HCT116 (cell line): Measurements from ENCODE around the gene DCLRE1A. TPM values are rescaled to one million over a fixed set of nuclear protein-coding genes. Genes with fewer than 3 reads are reported as not detected.

Experiments used
- ATAC-seq: fragments of 200-7000 bp; cut with Tn5 transposase; 2 replicates; pipeline ENCODE4 v1.9.1; 2020; ENCODE audit warnings: mild to moderate bottlenecking, moderate library complexity
- BruUV-seq: library from RNA; stranded (reverse); fragments of 400-500 nt; replicated peaks from 2 replicates; lab custom pipeline; 2021; lab: Mats Ljungman, UMichigan
- CTCF ChIA-PET: fragments of 300-600 bp; sonication (Branson Sonifier 250); formaldehyde crosslinking; loops from one replicate; lab custom pipeline; 2021; ENCODE audit warnings: antibody characterized with exemption; lab: Charles Lee
- POLR2A ChIA-PET: fragments of 300-600, 350-600 bp; sonication (Branson Sonifier 250); formaldehyde crosslinking; loops from one replicate; lab custom pipeline; 2021; ENCODE audit warnings: antibody characterized with exemption; lab: Charles Lee
- RAD21 ChIA-PET, 2 experiments: fragments of 300-600 bp; sonication (Branson Sonifier 250); formaldehyde crosslinking; loops; one replicate each; lab custom pipeline; 2023; ENCODE audit warnings: low total read pairs in 2 of 2; ENCODE audit not compliant: uncharacterized antibody in 2 of 2, unreplicated experiment in 2 of 2, low non-redundant PET in 1 of 2; lab: Charles Lee
- DNase-seq: peaks from one replicate; pipeline ENCODE4 v3.0.0-alpha.2; 2010; ENCODE audit warnings: low read depth, low spot score
- H2AFZ ChIP-seq: fragments of 200-600 bp; shearing (Covaris generic), sonication (generic); 2 replicates; pipeline ENCODE4 v1.6.1; 2017; ENCODE audit warnings: low read depth, mixed run types, mixed read lengths, antibody characterized with exemption, low read length; ENCODE audit not compliant: poor library complexity, severe bottlenecking
- H3K27ac ChIP-seq: 2 replicates; pipeline ENCODE4 v1.5.1; 2012; ENCODE audit warnings: low read depth, low read length
- H3K27me3 ChIP-seq: fragments of 200-600 bp; sonication (generic); 2 replicates; pipeline ENCODE4 v1.6.1; 2016; ENCODE audit warnings: mixed run types, low read length, mixed read lengths; ENCODE audit not compliant: insufficient read depth
- H3K36me3 ChIP-seq, 2 experiments: fragments of 200-500 bp in 1 of 2; fragments of 200-600 bp in 1 of 2; sonication (Bioruptor generic) in 1 of 2; sonication (generic) in 1 of 2; 2 replicates each; pipeline versions ENCODE4 v1.5.1 to v1.6.1; 2014 to 2016; ENCODE audit warnings: low read length in 2 of 2, inconsistent platforms in 1 of 2, mixed read lengths in 1 of 2, mixed run types in 1 of 2; ENCODE audit not compliant: insufficient read depth in 2 of 2, control insufficient read depth in 1 of 2
- H3K4me1 ChIP-seq, 2 experiments: fragments of 200-600 bp in 1 of 2; sonication (generic) in 1 of 2; 2 replicates each; pipeline versions ENCODE4 v1.5.1 to v1.6.1; 2012 to 2017; ENCODE audit warnings: low read length in 2 of 2, inconsistent platforms in 1 of 2, mild to moderate bottlenecking in 1 of 2, mixed read lengths in 1 of 2, mixed run types in 1 of 2, moderate library complexity in 1 of 2; ENCODE audit not compliant: insufficient read depth in 2 of 2, control insufficient read depth in 1 of 2
- H3K4me2 ChIP-seq: fragments of 200-600 bp; sonication (generic); 2 replicates; pipeline ENCODE4 v1.6.1; 2017; ENCODE audit warnings: mixed run types, low read length, mixed read lengths
- H3K4me3 ChIP-seq, 2 experiments: fragments of 200-600 bp in 1 of 2; sonication (generic) in 1 of 2; replicated peaks in 1 of 2; 2 replicates each; pipeline ENCODE4 v1.5.1; 2011 to 2016; ENCODE audit warnings: low read length in 2 of 2, control low read depth in 1 of 2, low read depth in 1 of 2, mild to moderate bottlenecking in 1 of 2, mixed read lengths in 1 of 2, mixed run types in 1 of 2
- H3K79me2 ChIP-seq: fragments of 200-600 bp; sonication (generic); 2 replicates; pipeline ENCODE4 v1.6.1; 2017; ENCODE audit warnings: mild to moderate bottlenecking, mixed run types, low read length, moderate library complexity, mixed read lengths; ENCODE audit not compliant: insufficient read depth
- H3K9ac ChIP-seq: fragments of 200-600 bp; sonication (generic); 2 replicates; pipeline ENCODE4 v1.6.1; 2016; ENCODE audit warnings: low read length, mixed read lengths
- H3K9me2 ChIP-seq: fragments of 200-600 bp; sonication (generic), shearing (Covaris generic); 2 replicates; pipeline ENCODE4 v1.6.1; 2017; ENCODE audit warnings: mixed run types, mild to moderate bottlenecking, moderate library complexity; ENCODE audit not compliant: insufficient read depth
- H3K9me3 ChIP-seq, 2 experiments: fragments of 200-500 bp in 1 of 2; fragments of 200-600 bp in 1 of 2; sonication (Bioruptor generic) in 1 of 2; sonication (generic) in 1 of 2; 2 replicates each; pipeline ENCODE4 v1.6.1; 2014 to 2017; ENCODE audit warnings: low read length in 2 of 2, mixed read lengths in 2 of 2, inconsistent platforms in 1 of 2, low read depth in 1 of 2, mild to moderate bottlenecking in 1 of 2, mixed run types in 1 of 2, moderate library complexity in 1 of 2; ENCODE audit not compliant: control insufficient read depth in 1 of 2, insufficient read depth in 1 of 2
- H4K20me1 ChIP-seq: fragments of 200-600 bp; sonication (generic), shearing (Covaris generic); 2 replicates; pipeline ENCODE4 v1.6.1; 2017; ENCODE audit warnings: mixed run types, mild to moderate bottlenecking, moderate library complexity; ENCODE audit not compliant: insufficient read depth
- CEBPB ChIP-seq: IDR thresholded peaks from 2 replicates; pipeline ENCODE4 v1.6.1; 2012; ENCODE audit warnings: low read depth
- ELF1 ChIP-seq: IDR thresholded peaks from 2 replicates; pipeline ENCODE4 v1.6.1; 2012; ENCODE audit warnings: low read depth, borderline replicate concordance
- EZH2phosphoT487 ChIP-seq: fragments of 200-600 bp; IDR thresholded peaks from 2 replicates; pipeline ENCODE4 v1.6.1; 2018; ENCODE audit warnings: antibody characterized with exemption, borderline replicate concordance
- JUND ChIP-seq: IDR thresholded peaks from 2 replicates; pipeline ENCODE4 v1.6.1; 2012
- SIN3A ChIP-seq: IDR thresholded peaks from 2 replicates; pipeline ENCODE4 v1.6.1; 2012; ENCODE audit warnings: low read depth
- SP1 ChIP-seq: IDR thresholded peaks from 2 replicates; pipeline ENCODE4 v1.6.1; 2012; ENCODE audit warnings: low read depth
- SRF ChIP-seq: IDR thresholded peaks from 2 replicates; pipeline ENCODE4 v1.6.1; 2012; ENCODE audit warnings: low read depth
- TCF7L2 ChIP-seq: IDR thresholded peaks from 2 replicates; pipeline ENCODE4 v1.7.0; 2011; ENCODE audit warnings: borderline replicate concordance, inconsistent platforms; ENCODE audit not compliant: insufficient read depth, insufficient read length; ENCODE audit errors: extremely low read depth
- YY1 ChIP-seq: IDR thresholded peaks from 2 replicates; pipeline ENCODE4 v1.6.1; 2011; ENCODE audit warnings: low read length, low read depth, moderate library complexity, mild to moderate bottlenecking; ENCODE audit not compliant: insufficient replicate concordance; ENCODE audit errors: extremely low read depth
- ZFX ChIP-seq: fragments of 450-650 bp; IDR thresholded peaks from 2 replicates; pipeline ENCODE4 v1.6.1; 2017
- ZNF274 ChIP-seq: fragments of 200-500 bp; sonication (Bioruptor generic); IDR thresholded peaks from 2 replicates; pipeline ENCODE4 v1.6.1; 2014; ENCODE audit warnings: mild to moderate bottlenecking, low read depth, low read length, inconsistent platforms
- intact Hi-C: fragments of 100-400 bp; cut with micrococcal nuclease; formaldehyde crosslinking; loops from 2 replicates; pipeline ENCODE4 v1.10.0; 2022
- total RNA-seq: library from RNA; stranded (reverse); gene quantifications from one replicate; pipeline ENCODE4 v1.2.1, GENCODE V29; 2021; ENCODE audit not compliant: unreplicated experiment
- TF ChIP-seq, protein P1 (sequence below): IDR thresholded peaks from 2 replicates; pipeline ENCODE4 v1.6.1; 2012; ENCODE audit warnings: low read depth
- TF ChIP-seq, protein P2 (sequence below), 3 experiments: fragments of 200-600 bp in 1 of 3; sonication (generic) in 1 of 3; IDR thresholded peaks in 2 of 3; conservative IDR thresholded peaks in 1 of 3; 2 replicates each; pipeline ENCODE4 v1.5.1; 2012 to 2017; ENCODE audit warnings: low read depth in 2 of 3, low read length in 2 of 3, antibody characterized with exemption in 1 of 3, borderline replicate concordance in 1 of 3, control low read depth in 1 of 3, mild to moderate bottlenecking in 1 of 3, mixed read lengths in 1 of 3, mixed run types in 1 of 3, moderate library complexity in 1 of 3; ENCODE audit not compliant: insufficient read depth in 1 of 3
- TF ChIP-seq, protein P3 (sequence below): IDR thresholded peaks from 2 replicates; pipeline ENCODE4 v1.6.1; 2012

DCLRE1A gene
- total RNA-seq, 1 experiment from 2014 or later = 13.9 TPM

DNA sequence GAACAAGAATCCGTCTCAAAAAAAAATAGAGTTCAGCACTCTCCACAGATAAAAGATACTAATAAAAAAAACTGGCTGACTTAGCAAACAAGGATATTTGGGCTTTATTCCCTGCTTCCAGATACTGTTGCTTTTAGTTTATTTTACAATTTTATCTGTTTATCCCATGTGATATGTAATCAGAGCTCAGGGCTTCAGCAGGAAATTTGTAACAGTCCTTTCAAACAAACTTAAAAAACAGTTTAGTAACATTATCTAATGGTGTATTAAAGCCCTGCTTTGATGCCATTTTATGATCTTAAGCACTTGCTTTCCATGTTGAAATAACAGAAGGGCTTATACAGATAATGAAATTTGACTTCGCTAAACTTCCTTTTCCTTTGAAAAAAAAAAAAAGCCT is 28.1 kb downstream of the DCLRE1A start (continued):
- no peak for TF ChIP-seq SP1
- no peak for TF ChIP-seq ZFX
- TF ChIP-seq JUND = no peak
- TF ChIP-seq SIN3A = no peak

DNA sequence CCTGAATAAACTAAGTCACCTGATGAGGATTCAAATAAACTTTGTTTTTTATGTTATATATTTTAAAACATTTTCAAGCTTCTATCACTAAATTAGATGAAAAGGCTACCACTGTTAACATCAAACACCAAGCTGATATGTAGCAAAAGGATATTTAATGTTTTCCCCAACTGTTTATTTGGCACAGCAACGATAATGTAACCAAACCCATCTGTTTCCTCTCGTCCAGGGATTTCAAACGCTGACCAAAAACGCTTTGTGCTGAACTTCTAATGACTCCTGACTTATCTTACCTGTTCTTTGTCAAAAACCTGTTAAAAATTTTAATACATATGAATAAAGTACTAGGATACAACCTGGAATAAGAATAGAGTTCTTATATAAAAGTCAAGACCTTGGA is 30.5 kb downstream of the DCLRE1A start:
- H3K4me1 ChIP-seq = no peaks in the 10 kb centered on the region
- intact Hi-C loops = no loop called here
- H3K9me2 ChIP-seq = no peaks in the 10 kb centered on the region
- no TSS peak for BruUV-seq
- no peaks in the 10 kb centered on the region for H3K79me2 ChIP-seq
- H3K27ac ChIP-seq = no peak overlapping the region
- H4K20me1 ChIP-seq = no peaks in the 10 kb centered on the region
- H3K27me3 ChIP-seq = no peaks in the 10 kb centered on the region
- no peaks in the 10 kb centered on the region for H3K9me3 ChIP-seq
- CTCF ChIA-PET = no interaction called here
- no peak for DNase-seq
- TF ChIP-seq ELF1 = no peak
- TF ChIP-seq, all 23 proteins: peak for 0
- no peaks in the 10 kb centered on the region for H3K36me3 ChIP-seq
- POLR2A ChIA-PET = no interaction called here
- H3K9ac ChIP-seq = no peak overlapping the region
- no peak overlapping the region for H2AFZ ChIP-seq
- H3K4me2 ChIP-seq = no peak overlapping the region
- RAD21 ChIA-PET = no interaction called here
- no peak for ATAC-seq
- H3K4me3 ChIP-seq = no peak overlapping the region

DNA sequence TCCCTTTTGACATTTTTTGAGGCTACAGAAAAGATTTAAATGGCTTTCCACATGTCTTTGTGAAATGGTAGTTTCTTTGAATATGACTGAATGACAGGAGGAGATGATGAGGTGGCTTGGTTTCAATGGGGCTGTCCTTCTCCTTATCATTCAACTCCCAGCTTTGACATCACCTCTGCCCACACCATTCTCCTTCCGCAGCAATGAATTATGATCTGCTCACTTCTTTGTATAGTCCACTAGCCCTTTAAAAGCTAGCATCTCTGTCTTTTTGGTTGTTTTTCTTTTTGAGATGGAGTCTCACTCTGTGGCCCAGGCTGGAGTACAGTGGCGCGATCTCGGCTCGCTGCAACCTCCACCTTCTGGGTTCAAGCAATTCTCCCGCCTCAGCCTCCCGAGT is 31.7 kb downstream of the DCLRE1A start:
- RAD21 ChIA-PET = no interaction called here
- no peak for TF ChIP-seq CEBPB
- no peak for TF ChIP-seq TCF7L2
- TF ChIP-seq, protein P1, sequence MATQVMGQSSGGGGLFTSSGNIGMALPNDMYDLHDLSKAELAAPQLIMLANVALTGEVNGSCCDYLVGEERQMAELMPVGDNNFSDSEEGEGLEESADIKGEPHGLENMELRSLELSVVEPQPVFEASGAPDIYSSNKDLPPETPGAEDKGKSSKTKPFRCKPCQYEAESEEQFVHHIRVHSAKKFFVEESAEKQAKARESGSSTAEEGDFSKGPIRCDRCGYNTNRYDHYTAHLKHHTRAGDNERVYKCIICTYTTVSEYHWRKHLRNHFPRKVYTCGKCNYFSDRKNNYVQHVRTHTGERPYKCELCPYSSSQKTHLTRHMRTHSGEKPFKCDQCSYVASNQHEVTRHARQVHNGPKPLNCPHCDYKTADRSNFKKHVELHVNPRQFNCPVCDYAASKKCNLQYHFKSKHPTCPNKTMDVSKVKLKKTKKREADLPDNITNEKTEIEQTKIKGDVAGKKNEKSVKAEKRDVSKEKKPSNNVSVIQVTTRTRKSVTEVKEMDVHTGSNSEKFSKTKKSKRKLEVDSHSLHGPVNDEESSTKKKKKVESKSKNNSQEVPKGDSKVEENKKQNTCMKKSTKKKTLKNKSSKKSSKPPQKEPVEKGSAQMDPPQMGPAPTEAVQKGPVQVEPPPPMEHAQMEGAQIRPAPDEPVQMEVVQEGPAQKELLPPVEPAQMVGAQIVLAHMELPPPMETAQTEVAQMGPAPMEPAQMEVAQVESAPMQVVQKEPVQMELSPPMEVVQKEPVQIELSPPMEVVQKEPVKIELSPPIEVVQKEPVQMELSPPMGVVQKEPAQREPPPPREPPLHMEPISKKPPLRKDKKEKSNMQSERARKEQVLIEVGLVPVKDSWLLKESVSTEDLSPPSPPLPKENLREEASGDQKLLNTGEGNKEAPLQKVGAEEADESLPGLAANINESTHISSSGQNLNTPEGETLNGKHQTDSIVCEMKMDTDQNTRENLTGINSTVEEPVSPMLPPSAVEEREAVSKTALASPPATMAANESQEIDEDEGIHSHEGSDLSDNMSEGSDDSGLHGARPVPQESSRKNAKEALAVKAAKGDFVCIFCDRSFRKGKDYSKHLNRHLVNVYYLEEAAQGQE = no peak
- no peak for TF ChIP-seq EZH2phosphoT487
- TF ChIP-seq YY1 = no peak
- TF ChIP-seq SRF = no peak
- TF ChIP-seq, protein P2, sequence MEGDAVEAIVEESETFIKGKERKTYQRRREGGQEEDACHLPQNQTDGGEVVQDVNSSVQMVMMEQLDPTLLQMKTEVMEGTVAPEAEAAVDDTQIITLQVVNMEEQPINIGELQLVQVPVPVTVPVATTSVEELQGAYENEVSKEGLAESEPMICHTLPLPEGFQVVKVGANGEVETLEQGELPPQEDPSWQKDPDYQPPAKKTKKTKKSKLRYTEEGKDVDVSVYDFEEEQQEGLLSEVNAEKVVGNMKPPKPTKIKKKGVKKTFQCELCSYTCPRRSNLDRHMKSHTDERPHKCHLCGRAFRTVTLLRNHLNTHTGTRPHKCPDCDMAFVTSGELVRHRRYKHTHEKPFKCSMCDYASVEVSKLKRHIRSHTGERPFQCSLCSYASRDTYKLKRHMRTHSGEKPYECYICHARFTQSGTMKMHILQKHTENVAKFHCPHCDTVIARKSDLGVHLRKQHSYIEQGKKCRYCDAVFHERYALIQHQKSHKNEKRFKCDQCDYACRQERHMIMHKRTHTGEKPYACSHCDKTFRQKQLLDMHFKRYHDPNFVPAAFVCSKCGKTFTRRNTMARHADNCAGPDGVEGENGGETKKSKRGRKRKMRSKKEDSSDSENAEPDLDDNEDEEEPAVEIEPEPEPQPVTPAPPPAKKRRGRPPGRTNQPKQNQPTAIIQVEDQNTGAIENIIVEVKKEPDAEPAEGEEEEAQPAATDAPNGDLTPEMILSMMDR (IDR thresholded peaks at IDR 0.05 in 2 of 3, conservative IDR thresholded peaks at IDR 0.05 in 1 of 3; ENCODE audit: borderline replicate concordance in 1 of 3, insufficient read depth in 1 of 3, low read depth in 2 of 3, low read length in 2 of 3) = no peak
- no peak for TF ChIP-seq ZNF274
- TF ChIP-seq, protein P3, sequence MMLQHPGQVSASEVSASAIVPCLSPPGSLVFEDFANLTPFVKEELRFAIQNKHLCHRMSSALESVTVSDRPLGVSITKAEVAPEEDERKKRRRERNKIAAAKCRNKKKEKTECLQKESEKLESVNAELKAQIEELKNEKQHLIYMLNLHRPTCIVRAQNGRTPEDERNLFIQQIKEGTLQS = no peak
- no peak for TF ChIP-seq ZFX

More for the DNA sequence above, 31.7 kb downstream of the DCLRE1A start:
- H3K4me3 ChIP-seq = no peak overlapping the region
- no peak overlapping the region for H3K9ac ChIP-seq
- no peaks in the 10 kb centered on the region for H3K9me3 ChIP-seq
- no peaks in the 10 kb centered on the region for H3K9me2 ChIP-seq
- ATAC-seq = no peak
- no peak for DNase-seq
- BruUV-seq = no TSS peak
- H3K79me2 ChIP-seq = no peaks in the 10 kb centered on the region
- H3K36me3 ChIP-seq = no peaks in the 10 kb centered on the region
- ChIA-PET CTCF (interaction anchor here (1.3 to 1.6 kb wide), 2 partner anchors 9 to 23 kb away, joined by 3 to 5 read pairs; no protein-coding TSS in a partner anchor), POLR2A (no interaction called here)
- no peak overlapping the region for H3K4me2 ChIP-seq
- H3K27ac ChIP-seq = no peak overlapping the region
- no peaks in the 10 kb centered on the region for H3K4me1 ChIP-seq
- no peaks in the 10 kb centered on the region for H4K20me1 ChIP-seq
- H3K27me3 ChIP-seq = no peaks in the 10 kb centered on the region
- intact Hi-C loops = no loop called here
- H2AFZ ChIP-seq = no peak overlapping the region
